Measurements from ENCODE around the gene KCNK13. TPM values are rescaled to one million over a fixed set of nuclear protein-coding genes. Genes with fewer than 3 reads are reported as not detected.

KCNK13 gene
- total and polyA plus RNA-seq, 2 of the 4 experiments (the other 2 are of a cell fraction), result not detected

DNA sequence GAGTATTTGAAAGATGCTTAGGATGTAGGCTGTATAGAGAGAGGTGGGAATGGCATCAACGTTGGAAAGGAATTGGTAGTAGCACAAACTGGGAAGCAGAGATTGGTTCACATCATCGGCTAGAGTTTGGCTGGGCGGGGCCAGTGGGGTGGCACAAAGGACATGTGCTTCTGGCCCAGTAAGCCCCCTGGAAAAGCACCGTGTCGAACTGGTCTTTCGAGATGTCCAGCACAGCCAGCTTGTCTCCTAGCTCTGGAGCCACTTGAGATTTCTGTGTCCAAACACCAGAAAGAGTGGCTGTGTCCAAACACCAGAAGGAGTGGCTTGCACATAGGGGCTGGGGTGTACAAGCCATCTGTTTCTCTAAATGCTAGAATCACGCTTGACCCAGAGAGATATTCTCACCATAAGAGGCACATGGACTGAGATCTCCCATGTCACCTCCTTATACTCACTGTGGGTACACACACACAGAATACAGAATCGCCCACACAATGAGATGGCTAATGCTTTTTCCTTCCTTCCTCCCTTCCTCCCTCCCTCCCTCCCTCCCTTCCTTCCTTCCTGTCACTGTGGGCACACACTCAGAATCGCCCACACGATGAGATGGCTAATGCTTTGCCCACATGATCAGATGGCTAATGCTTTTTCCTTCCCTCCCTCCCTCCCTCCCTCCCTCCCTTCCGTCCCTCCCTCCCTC is 41.8 kb upstream of the KCNK13 start:
- ATAC-seq (ENCODE audit: low read depth), result no peak
- POLR2A ChIA-PET (ENCODE audit: unreplicated experiment), result no interaction called here

More for the DNA sequence above, 41.8 kb upstream of the KCNK13 start:
- Histone ChIP-seq H2BK15ac (ENCODE audit: low read depth, low read length) (no peak overlapping the region), H4K91ac (ENCODE audit: insufficient read depth, low read depth, low read length) (no peak overlapping the region), H2BK5ac (ENCODE audit: low read depth, low read length, poor library complexity, severe bottlenecking) (no peak overlapping the region), H3K23ac (ENCODE audit: low read depth, low read length) (no peak overlapping the region), H2AK5ac (ENCODE audit: low read depth, low read length) (no peak overlapping the region), H3K9ac (ENCODE audit: low read depth, low read length) (no peak overlapping the region), H4K8ac (ENCODE audit: low read depth in 2 of 2, low read length in 2 of 2) (no peak overlapping the region), H3K27me3 (ENCODE audit: control insufficient read depth, insufficient read depth, low read length) (no peaks in the 10 kb centered on the region), H2BK120ac (ENCODE audit: low read depth, low read length) (no peak overlapping the region), H3K4me3 (ENCODE audit: insufficient read depth, low read depth, low read length) (no peak overlapping the region), H4K5ac (ENCODE audit: low read depth, low read length) (no peak overlapping the region), H3K18ac (ENCODE audit: low read depth, low read length) (no peak overlapping the region), H3K4ac (ENCODE audit: low read depth, low read length) (no peak overlapping the region), H2AFZ (replicated peaks; ENCODE audit: low read length, poor library complexity) (no peak overlapping the region), H3K79me1 (ENCODE audit: low read depth in 1 of 2, low read length in 2 of 2) (no peaks in the 10 kb centered on the region; a peak in 1 of 4 replicates), H2AK9ac (replicated peaks; ENCODE audit: low read depth, low read length, poor library complexity) (no peak overlapping the region), H2BK20ac (ENCODE audit: low read depth, low read length) (no peak overlapping the region), H3K56ac (ENCODE audit: extremely low read depth, insufficient read depth, low read length) (no peak overlapping the region), H3K4me2 (ENCODE audit: low read depth, low read length) (no peak overlapping the region), H3K36me3 (ENCODE audit: control insufficient read depth, insufficient read depth, low read length) (peaks cover 36% of the 10 kb centered on the region), H3K14ac (replicated peaks; ENCODE audit: low read depth, low read length) (no peak overlapping the region), H3K4me1 (ENCODE audit: control insufficient read depth, insufficient read depth, low read length) (no peaks in the 10 kb centered on the region), H4K20me1 (ENCODE audit: insufficient read depth, low read length) (no peaks in the 10 kb centered on the region), H3K9me1 (ENCODE audit: insufficient read depth, low read length) (peaks cover 3% of the 10 kb centered on the region; the same call in 1 of the 2 replicates), H3K27ac (ENCODE audit: insufficient read depth, low read length) (no peak overlapping the region), H3K9me3 (ENCODE audit: control insufficient read depth, insufficient read depth, low read length) (no peaks in the 10 kb centered on the region)
- DNase-seq, result no peak
- intact Hi-C loops (cut with micrococcal nuclease) (no loop called here), in situ Hi-C loops (cut with MboI; ENCODE audit: low sequenced_read_pairs) (no loop called here), dilution Hi-C loops (cut with HindIII; ENCODE audit: low sequenced_read_pairs, unreplicated experiment) (no loop called here)
- BruUV-seq (replicated peaks), result no TSS peak
- TF ChIP-seq, protein P1, sequence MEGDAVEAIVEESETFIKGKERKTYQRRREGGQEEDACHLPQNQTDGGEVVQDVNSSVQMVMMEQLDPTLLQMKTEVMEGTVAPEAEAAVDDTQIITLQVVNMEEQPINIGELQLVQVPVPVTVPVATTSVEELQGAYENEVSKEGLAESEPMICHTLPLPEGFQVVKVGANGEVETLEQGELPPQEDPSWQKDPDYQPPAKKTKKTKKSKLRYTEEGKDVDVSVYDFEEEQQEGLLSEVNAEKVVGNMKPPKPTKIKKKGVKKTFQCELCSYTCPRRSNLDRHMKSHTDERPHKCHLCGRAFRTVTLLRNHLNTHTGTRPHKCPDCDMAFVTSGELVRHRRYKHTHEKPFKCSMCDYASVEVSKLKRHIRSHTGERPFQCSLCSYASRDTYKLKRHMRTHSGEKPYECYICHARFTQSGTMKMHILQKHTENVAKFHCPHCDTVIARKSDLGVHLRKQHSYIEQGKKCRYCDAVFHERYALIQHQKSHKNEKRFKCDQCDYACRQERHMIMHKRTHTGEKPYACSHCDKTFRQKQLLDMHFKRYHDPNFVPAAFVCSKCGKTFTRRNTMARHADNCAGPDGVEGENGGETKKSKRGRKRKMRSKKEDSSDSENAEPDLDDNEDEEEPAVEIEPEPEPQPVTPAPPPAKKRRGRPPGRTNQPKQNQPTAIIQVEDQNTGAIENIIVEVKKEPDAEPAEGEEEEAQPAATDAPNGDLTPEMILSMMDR (conservative IDR thresholded peaks at IDR 0.05; ENCODE audit: low read depth, low read length), result no peak
- TF ChIP-seq CEBPB (IDR thresholded peaks at IDR 0.05; ENCODE audit: low read depth, low read length) (no peak), FOS (IDR thresholded peaks at IDR 0.05; ENCODE audit: low read depth, low read length) (no peak), MXI1 (IDR thresholded peaks at IDR 0.05; ENCODE audit: borderline replicate concordance, low read depth, low read length) (no peak), SMC3 (IDR thresholded peaks at IDR 0.05; ENCODE audit: low read depth, low read length) (no peak), POLR2A (IDR thresholded peaks at IDR 0.05; ENCODE audit: low read depth, low read length) (no peak), RAD21 (IDR thresholded peaks at IDR 0.05; ENCODE audit: low read length) (no peak)
- TF ChIP-seq, protein P2, sequence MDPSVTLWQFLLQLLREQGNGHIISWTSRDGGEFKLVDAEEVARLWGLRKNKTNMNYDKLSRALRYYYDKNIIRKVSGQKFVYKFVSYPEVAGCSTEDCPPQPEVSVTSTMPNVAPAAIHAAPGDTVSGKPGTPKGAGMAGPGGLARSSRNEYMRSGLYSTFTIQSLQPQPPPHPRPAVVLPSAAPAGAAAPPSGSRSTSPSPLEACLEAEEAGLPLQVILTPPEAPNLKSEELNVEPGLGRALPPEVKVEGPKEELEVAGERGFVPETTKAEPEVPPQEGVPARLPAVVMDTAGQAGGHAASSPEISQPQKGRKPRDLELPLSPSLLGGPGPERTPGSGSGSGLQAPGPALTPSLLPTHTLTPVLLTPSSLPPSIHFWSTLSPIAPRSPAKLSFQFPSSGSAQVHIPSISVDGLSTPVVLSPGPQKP (IDR thresholded peaks at IDR 0.05; ENCODE audit: borderline replicate concordance, low read depth, low read length), result no peak
- TF ChIP-seq, protein P3, sequence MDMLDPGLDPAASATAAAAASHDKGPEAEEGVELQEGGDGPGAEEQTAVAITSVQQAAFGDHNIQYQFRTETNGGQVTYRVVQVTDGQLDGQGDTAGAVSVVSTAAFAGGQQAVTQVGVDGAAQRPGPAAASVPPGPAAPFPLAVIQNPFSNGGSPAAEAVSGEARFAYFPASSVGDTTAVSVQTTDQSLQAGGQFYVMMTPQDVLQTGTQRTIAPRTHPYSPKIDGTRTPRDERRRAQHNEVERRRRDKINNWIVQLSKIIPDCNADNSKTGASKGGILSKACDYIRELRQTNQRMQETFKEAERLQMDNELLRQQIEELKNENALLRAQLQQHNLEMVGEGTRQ (IDR thresholded peaks at IDR 0.05; ENCODE audit: low read depth, low read length), result no peak
- CTCF ChIA-PET, result interaction anchor here (0.6 kb wide), 1 partner anchor 19 kb away, joined by 3 read pairs; no protein-coding TSS in a partner anchor
- 92% methylated on average over 6 of the region's 11 CpGs; no CpG with 5 or more reads in 1 of the 2 experiments for WGBS, 2 experiments (ENCODE audit: extremely low coverage in 2 of 2, insufficient read length in 1 of 2)
